ENCODE measurements around the gene RBCK1.

DNA sequence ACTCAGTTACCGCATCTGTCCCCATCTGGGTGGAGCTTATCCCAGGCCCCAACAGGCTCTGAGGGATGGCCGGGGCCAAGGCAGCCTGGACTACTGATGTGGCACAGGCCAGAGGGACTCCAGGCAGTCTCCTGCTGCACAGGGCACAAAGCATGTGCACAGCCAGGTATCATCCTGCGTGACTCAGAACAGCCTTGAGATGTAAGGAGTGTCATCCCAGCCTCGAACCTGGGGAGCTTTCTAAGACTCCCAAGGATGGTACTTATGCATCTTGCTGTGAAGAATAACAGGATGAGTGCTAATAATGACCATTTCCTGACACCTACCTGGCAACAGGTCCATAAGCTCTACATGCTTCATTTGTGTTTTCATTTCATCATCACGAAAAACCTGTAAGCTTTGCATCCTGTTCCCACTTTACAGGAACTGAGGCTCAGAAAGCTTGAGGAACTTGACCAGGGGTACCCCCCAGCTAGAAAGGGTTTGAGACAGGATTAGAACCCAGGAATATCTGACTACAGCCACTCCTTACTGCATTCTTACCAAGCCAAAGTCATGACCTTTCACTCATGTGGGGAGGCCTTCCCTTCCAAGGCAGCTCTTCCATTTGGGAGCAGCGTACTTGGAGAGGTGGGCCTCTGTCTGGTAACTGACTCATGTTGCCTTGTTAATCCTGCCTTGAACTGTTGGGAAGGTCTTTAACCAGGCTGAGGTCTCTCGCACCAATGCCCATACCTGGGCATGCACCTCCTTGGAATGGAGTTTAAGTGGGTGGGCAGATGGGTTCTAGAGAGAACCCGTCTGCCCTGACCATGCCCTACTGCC is 25.6 kb upstream of the RBCK1 start:
- TF ChIP-seq CTCF (IDR thresholded peaks at IDR 0.05; ENCODE audit: borderline replicate concordance, extremely low read depth, low read length, poor library complexity, severe bottlenecking) (no peak), EZH2 (IDR thresholded peaks at IDR 0.05; ENCODE audit: borderline replicate concordance, low read depth, low read length, severe bottlenecking) (no peak)

Measured in DND-41 (cell line).